Measurements from ENCODE around the gene NRG3.
A peak's percentile ranks its signal among the peaks of the same experiment; 100 is the strongest.

The NRG3 gene

GRCh38 chr10:81884856-81885255 lies 9.9 kb downstream of the NRG3 start:
- DNase-seq (ENCODE audit: low spot score) = no peak

DNA sequence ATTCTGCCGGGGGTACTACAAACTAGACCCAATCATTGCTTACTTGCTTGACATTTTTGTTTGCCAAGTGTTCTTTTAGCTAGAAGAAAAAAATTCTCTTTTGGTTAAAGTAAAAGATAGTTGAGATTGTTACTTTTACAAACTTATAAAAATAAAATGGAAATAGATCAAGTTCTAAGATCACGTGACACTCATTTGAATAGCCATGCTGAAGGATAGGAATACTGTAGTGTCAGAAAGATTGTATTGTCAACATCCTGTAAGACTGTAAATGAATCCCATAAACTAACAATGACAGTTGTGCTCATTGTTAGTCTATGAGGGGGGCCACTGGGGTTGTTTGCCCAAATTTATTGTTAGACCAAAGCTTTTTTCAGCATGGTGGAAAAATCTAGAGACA lies 10.5 kb downstream of the NRG3 start:
- no peak for DNase-seq (ENCODE audit: low spot score)

DNA sequence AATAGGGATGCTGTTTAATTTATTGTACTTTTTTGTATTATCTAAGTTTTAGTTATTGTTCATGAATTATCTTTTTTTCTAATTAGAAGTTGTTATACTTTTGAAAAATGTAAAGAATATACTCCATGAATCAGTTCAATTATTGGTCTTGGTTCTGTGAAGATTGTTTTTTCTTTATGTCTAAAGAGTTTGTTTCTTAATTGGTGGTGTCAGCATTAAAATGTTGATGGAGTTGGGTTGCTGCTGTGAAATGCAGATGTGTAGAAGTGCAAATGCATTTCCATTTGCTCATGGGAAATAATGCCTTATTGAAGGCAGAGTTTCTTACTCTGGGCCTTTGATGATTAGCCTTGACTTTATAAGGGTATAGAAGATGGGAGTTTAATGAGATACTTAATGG lies 11.9 kb downstream of the NRG3 start:
- DNase-seq (ENCODE audit: low spot score) = no peak

DNA sequence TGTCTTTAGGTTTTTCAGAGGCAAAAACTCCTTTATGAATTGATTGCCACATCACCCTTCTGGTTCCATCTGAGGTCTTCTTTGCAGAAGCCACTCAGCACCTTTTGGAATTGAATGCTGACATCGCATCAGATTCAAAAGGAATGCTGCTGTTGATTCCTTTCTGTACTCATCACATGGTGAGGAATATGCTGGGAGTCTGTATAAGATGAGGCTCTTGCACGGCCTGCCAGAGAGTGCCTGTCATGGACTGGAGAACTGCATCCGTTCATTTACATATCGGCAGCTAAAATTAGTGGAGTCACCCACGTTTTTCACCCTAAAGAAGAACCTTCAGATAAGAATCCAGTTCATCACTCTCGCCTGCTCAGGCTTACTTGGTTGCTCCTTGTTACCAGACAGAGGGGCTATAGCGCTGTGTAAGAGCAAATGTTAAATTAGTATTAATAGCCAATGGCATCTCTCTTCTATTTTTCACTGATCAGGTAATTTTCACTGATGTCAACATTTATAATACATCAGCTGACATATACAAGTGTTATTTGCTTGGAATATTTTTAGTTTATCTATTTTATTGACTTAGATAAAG lies 14.3 kb downstream of the NRG3 start:
- no peak for DNase-seq (ENCODE audit: low spot score)

GRCh38 chr10:81894616-81895015 lies 19.6 kb downstream of the NRG3 start:
- no peak for DNase-seq (ENCODE audit: low spot score)

- DNase-seq (ENCODE audit: low spot score) = no peak
Observed at GRCh38 chr10:81898518-81898917, 23.5 kb downstream of the NRG3 start.

DNA sequence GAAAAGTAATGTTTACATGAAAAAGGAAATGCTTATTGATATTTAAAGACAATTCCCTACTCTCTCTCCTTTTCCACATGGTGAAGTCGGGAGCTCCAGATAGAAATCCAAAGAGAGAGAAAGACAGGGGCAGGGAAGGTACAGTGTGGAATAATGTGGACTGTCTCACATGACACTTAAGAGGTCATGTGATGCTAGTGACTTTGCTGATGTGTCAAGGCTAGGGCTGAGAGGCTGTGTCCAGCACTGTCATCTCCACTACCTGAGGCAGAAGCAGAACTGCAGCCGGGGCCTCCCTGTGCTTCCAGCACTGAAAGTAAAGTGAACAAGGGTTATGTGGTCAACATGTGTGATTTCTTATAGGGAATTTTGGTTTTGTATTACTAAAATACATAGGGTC lies 26.0 kb downstream of the NRG3 start:
- no peak for DNase-seq (ENCODE audit: low spot score)

DNA sequence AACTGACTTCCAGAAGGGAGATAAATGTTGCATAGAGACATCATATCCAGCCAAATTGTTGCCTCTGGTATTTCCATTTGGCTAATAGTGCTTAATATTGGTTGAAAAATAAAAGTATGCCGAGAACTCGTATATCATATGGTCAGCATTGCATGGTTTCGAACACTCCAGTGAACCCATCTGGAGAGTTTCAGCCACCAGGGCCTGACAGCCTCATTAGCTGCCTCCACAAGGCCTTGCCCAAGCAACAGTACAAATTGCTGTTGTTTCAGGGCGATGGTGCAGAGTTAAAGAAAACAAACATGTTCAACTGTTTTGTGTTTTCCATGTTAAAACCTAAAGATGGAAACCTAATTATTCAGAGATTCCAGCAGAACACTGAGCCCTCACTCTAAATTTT lies 28.5 kb downstream of the NRG3 start:
- DNase-seq (ENCODE audit: low spot score) = no peak

DNA sequence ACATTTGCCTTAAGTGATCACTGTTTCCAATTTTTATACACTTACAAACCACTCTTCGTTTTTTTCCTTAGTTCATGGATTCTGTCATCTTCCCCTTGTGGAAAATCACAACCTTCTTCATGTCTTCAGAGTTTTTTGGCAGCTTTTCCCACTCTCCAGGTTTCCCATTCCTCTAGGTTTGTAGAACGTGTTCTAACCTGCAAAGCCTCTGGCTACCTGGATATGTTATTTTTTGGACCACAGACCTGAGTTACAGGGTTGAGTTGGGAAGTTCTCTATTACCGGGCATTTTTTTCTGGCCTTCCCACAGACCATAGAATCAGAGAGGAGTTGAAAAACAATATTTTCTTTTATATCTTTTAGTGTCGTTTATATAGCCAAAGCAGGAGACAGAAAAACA lies 30.2 kb downstream of the NRG3 start:
- DNase-seq (ENCODE audit: low spot score) = no peak

DNA sequence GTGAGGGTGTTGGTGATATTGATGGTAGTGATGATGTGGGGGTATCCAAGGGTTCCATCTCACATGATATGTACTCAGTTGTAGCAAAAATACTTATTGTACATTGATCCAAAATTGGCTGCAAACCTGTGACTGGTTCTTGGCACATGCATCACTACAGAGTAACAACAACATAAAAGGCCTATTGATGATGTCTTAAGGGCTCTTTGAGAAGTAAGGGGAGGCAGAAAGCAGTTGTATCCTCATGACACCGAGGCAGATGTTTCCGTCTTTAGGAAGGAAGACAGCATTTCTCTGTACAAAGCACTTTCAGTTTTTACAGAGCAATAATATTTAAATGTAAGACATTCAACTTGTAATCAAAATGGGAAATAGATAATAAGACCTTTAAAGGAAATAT lies 34.5 kb downstream of the NRG3 start:
- DNase-seq (ENCODE audit: low spot score) = no peak

DNA sequence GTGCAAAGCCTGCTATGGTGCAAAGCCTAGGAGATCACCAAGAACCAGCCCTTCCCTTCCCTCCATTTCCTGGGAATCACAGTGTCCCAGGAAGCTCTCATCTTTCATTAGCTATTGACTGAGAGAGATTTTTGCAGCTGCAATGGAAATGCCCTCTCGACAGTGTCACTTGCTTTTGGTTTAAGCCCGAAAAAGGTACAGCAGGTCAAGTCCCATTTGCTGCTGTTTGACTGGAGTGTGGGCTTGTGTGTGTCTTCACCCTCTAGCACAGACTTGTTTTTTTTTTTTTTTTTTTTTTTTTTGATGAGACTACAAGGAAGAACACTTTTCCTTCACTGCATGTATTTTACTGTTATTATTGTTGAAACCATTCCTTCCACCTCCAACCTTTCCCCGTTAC lies 36.3 kb downstream of the NRG3 start:
- no peak for DNase-seq (ENCODE audit: low spot score)

GRCh38 chr10:81914736-81915503 lies 39.9 kb downstream of the NRG3 start:
- no peak for DNase-seq (ENCODE audit: low spot score)

DNA sequence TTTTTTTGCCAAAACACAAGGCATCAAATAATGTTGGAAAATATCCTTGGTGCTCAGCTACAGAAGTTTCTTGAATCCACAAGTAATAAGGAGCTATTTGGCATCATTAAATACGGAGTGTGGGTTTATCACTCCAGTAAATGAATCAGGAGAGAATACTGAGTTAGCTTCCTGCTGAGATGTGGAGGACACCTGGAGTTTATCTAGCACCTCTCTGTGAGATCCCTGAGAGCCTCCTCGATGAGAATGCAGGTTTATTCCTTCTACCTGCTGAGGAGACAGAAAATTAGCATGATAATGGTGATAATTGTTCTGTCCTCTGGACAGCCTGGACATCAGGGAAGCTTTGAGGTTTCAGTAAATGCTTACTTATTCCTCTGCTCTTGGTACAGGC lies 40.5 kb downstream of the NRG3 start:
- DNase-seq (ENCODE audit: low spot score) = no peak

GRCh38 chr10:81917666-81918065 lies 42.7 kb downstream of the NRG3 start:
- no peak for DNase-seq (ENCODE audit: low spot score)

GRCh38 chr10:81918766-81919165 lies 43.8 kb downstream of the NRG3 start:
- no peak for DNase-seq (ENCODE audit: low spot score)

DNA sequence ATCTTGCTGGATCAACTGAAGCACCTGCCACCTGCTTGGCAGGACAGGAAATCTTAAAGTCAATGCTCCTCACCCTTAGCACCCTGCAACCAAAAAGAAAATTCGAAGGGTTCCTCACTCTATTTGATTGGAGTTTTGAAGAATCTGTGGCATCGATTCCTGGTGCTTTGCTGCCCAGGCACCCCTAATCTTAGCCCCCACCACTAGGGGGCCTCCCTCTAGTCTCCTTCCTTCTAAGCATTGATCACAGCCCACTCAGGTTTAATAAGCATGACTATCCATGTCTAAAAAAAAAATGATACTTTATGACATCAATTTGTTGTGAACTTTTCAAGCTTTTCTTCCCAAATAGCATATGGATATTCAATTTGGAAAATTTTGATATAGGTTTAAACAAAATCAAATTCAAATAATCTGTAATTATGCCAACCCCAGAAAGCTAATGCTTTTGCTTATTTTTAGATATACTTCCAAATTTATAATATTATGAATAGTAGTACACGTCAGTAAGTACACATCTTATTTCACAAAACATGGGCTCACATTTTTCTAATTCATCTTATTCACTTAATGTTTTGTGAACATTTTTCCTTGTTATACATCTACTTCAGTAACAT lies 45.3 kb downstream of the NRG3 start:
- DNase-seq (ENCODE audit: low spot score) = no peak

DNA sequence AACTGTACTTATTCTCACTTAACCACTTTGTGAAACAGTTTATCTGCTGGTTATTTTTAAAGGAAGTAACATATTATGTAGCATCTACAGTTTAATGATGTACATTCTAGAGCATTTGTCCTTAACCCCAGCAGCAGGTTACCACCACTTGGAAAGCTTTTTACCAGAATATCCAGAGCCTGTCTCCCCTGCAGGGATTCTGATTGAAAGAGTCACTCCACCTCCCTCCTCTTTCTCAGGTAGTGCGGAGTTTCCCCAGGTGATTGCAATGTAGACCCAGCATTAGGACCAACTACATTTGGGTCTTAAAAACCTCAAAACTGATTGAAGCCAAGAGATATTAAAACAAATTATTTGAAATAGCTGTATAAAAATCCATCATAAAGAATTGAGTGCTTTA lies 53.1 kb downstream of the NRG3 start:
- DNase-seq (ENCODE audit: low spot score) = no peak

DNA sequence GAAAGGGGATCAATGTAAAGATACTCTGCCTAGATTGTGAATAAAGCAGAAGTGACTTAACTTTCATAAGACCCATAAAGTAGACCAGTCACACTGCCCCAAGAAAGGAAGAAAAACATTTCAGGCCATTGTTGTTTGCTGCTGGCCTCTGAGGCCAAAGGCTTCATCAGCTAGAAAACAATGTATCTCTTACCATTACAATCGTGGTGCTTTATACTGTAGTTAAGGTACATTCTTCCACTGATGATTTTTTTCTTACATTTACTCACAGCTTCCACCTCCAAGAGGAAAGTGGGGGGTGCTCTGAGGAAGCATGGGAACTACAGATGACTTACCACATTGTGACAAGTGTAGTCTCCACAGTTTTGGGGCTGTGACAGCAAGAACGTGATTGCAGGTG lies 68.6 kb downstream of the NRG3 start:
- no peak for DNase-seq (ENCODE audit: low spot score)

DNA sequence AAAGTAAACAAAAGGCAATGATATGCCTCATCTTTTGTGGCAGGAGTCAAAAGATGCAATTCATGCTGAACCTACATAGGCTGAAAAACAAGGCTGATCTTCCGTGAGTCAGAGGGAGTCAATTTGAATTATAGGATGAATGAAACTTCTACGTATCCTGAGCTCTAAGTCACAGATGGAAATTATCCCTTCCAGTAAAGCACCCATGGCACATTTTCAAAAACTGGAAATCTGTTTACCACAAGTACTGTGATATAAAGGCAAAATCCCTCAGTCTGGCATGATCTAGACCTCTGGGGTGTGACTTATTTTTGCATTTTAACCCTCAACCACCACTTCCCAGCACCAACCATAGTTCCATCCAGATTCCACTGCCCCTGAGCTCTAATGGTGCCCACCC lies 69.6 kb downstream of the NRG3 start:
- no peak for DNase-seq (ENCODE audit: low spot score)

- DNase-seq (ENCODE audit: low spot score) = no peak
Observed at GRCh38 chr10:81949283-81949682, 74.3 kb downstream of the NRG3 start.

GRCh38 chr10:81950358-81950757 lies 75.4 kb downstream of the NRG3 start:
- no peak for DNase-seq (ENCODE audit: low spot score)

GRCh38 chr10:81953420-81953819 lies 78.4 kb downstream of the NRG3 start:
- DNase-seq (ENCODE audit: low spot score) = peak; percentile 42

GRCh38 chr10:81957976-81958375 lies 83.0 kb downstream of the NRG3 start:
- DNase-seq (ENCODE audit: low spot score) = peak; percentile 58

DNA sequence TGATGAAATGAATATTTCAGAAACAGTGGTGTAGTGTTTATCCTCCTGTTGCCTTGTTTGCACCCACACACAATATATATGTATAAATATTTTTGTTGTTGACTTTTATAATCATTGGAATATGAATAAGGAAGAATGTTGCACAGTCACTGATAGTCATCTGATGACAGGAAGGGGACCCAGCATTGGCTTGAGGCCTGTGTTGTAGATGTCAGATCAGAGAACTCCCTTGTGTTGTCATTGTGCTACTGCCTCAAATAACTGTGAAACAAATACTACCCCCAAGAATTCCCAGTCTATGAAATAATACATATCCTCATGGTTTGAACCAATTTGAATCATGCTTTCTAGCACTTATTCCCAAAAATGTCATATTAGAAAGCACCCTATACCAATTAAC lies 84.0 kb downstream of the NRG3 start:
- no peak for DNase-seq (ENCODE audit: low spot score)

Measured in kidney capillary endothelial cell (primary cell).